HG03108 (cell line): ENCODE measurements around the gene SIK3.

Experiments
- ATAC-seq: cut with Tn5 transposase; IDR thresholded peaks from one replicate; pipeline ENCODE4 v1.9.1; 2021; ENCODE audit warnings: moderate library complexity; ENCODE audit not compliant: unreplicated experiment

The SIK3 gene

DNA sequence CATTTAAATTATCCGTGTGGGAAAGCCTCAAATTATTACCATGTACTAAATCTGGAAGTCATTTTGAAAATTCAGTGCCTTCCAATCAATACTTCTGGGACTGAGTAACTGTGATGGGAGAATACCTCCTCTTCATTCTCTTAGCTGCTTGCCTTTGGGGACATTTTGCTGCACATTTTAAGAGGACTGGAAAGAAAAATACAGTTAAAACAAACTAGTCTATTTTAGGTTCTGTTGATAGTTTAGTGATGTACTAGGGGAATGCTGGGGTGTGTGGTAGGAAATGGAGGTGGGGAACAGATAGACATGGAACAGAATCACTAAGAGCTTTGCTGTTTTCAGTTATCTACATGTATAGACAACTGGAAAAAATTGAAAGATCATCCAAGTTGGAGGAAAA is 195.1 kb downstream of the SIK3 start:
- ATAC-seq: no peak

DNA sequence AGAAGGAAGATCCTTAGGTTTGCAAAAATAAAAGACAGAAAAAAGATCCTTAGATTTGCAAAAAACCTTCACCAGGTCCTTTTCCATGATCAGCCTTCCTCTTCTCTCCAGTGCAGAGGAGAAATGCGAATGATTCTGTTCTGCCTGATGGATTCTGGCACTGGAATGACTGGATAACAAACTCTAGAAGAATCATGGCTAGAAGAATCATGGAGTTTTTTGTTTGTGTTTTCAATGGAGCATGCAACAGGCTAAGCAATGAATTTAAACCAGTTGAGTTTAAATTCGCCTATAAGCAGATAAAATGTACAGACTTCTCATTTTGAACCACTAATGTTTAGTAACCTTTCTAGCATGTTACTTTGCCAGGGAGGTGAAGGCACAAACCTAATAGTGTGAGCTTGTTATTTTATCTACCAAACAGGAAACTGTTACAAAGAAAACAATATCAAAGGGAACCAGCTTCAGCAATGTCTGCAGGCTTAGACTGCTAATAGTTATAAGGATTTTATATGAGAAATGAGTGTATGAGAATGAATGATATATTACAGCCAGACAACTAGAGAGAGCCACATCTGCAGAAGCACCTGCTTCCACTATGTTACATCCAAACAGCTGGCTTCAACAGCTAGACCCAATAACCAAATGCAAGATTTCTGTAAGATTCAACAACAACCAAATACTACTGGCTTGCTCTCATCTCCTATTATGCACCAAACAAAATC is 196.1 kb downstream of the SIK3 start:
- no peak for ATAC-seq

DNA sequence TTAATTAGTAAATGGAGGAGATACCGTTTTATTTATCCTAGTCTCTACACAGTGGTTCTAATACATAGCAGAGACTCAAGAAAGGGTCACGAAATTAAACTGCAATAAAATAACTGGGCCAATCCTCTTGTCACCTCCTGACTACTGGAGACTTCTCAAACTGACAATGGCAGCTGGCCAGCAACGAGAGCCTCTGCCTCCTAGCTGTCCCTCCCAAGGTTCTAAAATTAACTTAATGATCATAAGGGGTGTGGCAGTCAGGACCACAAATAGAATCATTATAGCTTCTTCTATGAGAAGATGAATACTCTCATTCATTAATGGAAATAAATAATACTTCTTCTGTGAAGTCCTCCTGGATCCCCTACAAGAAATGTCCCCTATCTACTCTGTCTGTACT is 197.0 kb downstream of the SIK3 start:
- ATAC-seq: no peak

DNA sequence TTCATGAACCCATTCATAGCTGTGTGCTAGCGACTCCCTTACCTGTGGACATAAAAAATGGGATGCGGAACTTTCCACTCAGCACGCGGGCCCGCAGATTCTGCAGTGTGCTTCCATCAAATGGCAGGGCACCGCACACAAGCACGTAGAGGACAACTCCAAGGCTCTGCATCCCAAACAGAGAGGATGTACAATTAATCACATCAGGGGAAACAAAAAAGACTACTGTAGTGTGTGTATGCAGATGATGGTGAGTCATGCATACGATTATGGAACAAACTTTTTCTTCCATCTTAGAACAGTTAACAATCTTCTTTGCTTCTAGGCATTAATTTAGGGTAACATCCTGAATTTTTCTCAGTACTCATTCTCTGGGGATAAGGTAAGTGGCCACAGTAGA is 202.0 kb downstream of the SIK3 start:
- no peak for ATAC-seq

DNA sequence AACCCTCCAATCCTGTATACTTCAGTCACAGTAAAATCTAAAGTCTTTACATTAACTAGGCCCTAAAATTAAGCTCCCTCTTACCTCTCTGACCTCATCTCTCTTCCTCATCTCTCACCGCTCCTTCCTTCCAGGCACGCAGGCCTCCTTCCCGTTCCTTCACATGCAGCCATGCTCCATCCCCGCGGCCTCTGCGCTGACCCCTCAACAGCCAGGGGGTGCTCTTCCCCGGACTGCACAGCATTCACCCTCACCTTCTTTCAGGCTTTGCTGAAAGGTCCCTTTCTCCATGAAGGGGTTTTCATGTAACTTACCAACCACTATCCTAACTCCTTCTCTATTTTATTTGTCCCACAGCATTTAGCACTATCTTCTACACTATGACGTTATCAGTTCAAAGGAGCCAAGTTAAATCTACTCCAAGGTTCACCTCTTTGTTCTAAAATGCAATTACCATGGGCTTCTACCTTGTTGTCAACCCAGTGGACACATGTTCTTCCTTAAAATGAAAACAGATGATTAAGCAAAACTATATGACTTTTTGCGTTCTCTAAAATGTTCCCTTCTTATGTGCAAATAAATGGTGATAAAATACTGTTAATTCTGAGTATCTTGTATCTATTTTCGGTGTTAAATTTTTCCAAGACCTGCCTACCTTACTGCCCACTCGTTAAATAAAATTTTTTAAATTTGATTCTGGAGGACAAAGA is 203.0 kb downstream of the SIK3 start:
- ATAC-seq: no peak

DNA sequence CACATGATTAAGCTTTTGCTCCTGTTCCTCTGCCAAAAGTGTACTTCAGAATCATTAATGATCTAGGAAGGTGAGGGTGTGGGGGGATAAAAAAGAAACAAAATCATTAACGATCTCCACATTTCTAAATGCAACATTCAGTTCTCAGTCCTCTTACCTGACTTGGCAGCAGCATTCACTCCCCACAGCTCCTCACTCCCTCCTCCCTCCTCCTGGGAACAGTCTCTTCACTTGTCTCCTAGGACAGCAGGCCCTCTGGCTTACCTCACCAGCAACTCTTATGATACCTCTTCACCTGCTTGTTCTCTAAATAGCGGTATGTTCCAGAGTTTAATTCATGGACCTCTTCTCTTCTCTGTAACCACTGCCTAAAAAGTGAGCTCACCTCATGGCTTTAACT is 204.3 kb downstream of the SIK3 start:
- ATAC-seq: no peak

DNA sequence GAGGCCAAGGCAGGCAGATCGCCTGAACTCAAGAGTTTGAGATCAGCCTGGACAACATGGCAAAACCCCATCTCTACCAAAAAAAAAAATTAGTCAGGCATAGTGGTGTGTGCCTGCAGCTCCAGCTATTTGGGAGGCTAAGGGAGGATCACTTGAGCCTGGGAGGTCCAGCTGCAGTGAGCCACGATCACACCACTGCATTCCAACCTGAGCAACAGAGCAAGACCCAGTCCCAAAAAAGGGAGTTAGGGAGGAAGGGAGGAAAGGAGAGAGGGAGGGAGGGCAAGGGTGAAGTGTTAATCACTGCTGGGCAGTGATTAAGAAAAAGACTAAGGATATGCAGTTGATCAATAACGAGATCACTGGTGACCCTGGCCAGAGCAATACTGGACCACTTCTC is 204.8 kb downstream of the SIK3 start:
- ATAC-seq: no peak

DNA sequence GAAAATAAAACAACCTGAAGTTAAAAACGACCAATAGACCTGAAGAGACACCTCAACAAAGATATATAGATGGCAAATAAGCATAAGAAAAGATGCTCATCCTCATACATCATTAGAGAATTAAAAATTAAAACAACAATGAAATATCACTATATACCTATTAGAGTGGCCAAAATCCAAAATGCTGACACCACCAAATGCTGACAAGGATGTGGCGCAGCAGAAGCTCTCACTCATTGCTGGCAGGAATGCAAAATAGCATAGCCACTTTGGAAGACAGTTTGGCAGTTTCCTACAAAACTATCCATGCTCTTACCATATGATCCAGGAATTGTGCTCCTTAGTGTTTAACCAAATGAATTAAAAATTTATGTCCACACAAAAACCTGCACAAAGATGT is 205.9 kb downstream of the SIK3 start:
- ATAC-seq: no peak

DNA sequence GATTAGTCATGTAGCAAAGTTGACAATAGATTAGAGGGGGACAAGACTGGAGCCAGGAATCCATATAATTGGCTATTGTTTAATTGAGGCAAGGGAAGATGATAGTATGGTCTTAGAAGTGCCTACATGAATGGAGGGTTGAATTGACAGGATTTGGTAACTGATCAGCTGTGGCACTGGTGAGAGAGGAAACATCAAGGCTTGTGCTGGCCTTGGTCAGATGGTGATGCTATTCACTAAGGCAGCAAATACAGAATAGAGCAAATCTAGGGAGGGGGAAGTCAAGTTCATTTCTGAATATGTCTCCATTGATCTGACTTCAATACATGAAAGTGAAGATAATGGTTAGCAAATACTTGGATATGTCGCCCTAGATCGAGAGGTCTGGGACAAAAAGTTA is 206.5 kb downstream of the SIK3 start:
- no peak for ATAC-seq

DNA sequence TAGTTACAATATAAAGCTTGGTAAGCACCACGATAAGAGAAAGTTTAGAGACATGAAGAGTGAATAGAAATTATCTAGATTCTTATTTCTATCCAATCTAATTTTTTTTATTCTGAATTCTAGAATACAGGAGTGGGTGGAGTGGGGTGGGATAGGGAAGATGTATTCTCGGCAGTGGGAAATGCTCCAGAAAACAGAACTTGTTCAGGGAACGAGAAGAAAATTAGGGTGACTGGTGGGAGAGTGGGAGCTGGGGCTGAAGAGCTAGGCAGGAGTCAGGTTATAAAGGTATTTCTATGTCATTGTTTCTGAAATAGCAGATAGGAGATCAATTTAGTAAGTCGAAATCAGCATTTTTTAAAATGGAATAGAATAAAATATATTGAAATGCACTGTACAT is 207.6 kb downstream of the SIK3 start:
- ATAC-seq: no peak

DNA sequence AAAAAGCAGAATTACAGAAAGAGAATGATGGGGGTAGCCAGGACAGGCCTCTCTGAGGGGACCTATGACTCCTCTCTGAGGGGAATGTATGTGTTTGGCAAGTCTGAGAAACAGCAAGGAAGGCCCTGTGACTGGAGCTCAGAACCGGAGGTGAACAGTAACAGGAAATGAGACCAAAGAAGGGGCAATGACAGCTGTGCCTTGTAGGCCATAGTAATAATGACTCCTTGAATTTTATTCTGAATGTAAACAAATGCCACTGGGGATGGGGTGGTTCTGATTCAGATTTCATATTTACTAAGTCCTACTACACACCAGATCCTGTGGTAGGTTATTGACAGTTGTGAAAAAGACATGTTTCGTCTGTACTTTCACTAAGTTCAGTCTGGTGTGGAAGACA is 208.0 kb downstream of the SIK3 start:
- peak; percentile 75 for ATAC-seq

DNA sequence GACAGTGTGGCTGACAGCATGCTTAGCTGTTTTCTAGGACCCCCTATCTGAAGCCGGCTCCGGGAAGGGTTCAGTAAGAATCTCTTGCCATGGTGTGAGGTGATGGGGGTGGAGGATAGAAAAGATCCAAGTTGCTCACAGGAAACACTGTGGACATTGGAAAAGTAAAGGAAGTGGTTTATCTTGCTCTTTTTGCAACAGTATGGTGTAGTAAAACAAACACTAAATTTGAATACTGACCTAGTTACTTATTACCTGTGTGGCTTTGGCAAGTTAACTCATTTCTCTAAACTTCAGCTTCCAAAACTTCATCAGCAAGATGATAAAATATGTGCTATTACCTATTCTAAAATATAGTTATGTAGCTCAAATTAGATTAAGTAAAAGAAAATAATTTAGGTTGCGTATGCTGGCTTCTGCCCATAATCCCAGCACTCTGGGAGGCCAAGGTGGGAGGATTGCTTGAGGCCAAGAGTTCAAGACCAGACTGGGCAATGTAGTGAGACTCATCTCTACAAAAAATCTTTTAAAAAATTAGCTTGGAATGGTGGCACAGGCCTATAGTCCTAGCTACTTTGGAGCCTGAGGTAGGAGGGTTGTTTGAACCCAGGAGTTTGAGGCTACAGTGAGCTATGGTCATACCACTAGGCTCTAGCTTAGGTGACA is 209.2 kb downstream of the SIK3 start:
- ATAC-seq: no peak

DNA sequence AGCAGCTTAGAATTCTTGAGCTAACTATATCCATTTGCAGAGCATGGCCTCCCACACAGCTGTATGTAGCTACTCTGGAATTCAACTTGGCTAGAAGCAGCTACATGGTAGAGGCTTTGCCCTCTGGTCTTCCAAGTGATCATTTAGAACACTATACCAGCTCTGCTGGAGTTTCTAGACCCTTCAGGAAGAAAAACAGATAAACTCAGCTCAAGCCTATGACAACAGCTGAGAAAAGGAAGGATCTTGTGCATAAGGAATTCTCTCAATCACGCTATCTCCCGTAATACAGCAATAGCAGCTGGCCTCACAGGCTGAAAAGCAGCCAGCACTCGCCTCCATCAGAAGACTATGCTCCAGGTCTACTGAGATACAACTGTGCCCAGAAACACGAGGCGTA is 210.2 kb downstream of the SIK3 start:
- no peak for ATAC-seq

DNA sequence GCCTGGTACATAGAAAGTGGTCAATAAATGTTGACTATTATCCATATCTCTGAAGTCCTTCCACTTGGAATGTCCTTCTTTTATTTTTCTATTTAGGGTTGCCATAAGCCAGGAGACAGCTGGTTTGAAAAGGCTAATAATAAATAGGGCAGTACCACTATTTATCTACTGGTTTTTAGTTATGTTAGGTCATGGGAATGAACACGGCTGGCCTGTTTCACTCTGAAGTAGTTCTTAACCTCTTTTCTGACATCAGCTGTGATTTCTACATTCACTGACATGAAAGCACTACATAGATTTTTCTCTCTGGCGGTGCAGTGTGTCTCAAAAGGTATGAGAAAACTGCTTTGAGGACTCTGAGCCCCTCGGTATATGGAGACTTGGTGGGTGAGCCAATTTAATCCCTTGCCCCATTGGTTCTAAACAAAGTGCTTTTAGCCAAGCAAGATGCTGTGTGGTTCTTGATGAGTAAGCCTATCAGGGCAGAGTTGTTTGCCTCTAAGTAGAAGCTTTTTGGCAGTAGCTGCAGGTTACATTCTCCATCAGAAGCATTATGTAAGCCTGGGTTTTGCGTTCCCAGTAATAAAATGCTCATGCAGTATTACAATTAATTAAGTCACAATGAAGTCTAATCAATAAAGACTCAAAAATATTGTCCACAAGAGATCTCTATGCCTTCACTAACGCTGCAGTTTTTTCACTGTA is 212.1 kb downstream of the SIK3 start:
- no peak for ATAC-seq

DNA sequence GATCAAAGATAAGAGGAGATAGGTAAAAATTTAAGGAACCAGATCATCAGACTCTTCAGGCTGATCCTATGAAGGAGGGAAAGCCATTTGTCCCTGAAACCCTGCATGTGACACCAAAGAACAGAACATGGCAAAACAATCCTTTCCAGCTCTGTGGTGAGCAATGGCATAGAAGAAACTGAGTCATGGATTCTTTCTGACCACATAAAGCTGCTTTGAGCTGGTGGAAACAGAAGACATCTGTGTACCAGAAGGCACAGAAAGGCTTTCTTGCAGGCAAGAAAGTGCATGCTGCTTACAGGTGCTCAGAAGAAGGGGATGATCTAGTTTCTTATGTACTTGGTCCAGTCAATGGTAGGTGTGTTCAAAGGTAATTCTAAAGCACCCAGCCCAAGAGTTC is 215.8 kb downstream of the SIK3 start:
- no peak for ATAC-seq

DNA sequence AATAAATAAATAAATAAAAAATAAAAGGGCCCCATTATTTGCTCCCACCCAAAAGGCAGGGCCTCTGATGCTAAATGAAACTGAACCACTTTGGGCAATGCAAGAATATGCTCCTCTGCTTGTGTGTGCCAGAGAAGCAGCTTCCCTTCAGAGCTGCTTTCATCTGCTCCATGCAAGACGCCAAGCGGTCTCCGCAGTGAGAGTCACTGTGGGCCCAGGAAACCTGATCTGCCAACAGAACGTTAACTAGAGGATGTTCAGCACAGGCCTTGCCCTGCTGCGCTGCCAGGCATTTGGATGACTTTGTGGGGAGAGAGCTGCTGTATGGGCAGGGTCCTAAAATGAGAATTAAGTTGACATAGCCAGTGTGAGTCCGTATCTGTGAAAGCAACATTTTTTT is 217.1 kb downstream of the SIK3 start:
- ATAC-seq: no peak

DNA sequence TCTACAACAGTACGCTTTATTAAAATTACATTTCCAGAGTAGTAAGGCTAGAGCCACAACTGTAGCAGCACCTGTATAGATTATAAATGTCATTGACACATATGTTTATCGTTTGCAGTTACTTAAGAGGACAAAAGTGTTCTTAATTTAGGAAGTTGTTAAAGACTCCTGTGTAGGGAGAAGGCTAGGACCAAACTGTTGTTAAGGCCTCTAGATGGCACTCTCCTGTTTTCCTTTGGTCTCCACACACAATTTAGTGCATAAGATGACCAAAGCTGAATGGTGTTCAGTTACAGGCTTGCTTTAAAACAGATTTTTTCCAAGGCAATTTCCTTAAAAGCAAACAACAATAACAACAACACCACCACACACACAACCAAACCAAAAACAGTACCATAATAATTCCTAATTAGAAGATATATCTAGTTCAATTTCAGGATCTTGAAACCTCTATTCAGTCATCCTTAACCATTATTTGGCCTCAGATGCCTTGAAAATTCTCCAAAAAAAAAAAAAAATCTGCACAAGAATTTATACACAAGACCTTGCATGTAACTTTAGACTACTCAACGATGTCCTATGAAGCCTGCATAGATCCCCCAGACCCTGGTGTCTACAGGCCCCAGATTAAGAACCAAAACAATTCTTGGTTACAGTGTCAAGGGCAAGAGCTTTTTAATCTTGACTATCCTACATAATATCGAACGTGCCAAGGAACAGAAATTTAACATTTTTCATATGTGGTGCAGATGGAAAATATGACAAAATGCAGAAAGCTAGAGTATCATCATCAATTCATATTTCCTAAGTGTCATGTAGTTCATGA is 218.2 kb downstream of the SIK3 start:
- ATAC-seq: no peak

DNA sequence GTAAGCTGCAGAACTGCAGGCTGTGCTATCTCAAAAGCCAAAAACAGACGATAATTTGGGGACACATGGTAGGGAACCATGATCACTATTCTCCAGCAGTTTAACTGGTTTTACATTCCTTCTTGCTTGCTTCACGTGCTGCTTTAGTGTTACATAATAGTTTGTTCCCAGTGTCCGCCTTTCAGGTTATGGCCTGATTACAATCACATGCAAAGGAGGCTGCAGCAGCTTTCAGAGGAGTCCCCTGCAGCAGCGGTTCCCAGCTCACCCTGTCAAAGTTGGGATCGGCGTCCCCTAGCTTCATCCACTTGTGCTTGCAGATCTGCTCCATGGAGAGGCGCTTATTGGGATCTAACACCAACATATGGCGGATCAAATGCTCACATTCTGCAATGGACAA is 221.6 kb downstream of the SIK3 start:
- no peak for ATAC-seq

DNA sequence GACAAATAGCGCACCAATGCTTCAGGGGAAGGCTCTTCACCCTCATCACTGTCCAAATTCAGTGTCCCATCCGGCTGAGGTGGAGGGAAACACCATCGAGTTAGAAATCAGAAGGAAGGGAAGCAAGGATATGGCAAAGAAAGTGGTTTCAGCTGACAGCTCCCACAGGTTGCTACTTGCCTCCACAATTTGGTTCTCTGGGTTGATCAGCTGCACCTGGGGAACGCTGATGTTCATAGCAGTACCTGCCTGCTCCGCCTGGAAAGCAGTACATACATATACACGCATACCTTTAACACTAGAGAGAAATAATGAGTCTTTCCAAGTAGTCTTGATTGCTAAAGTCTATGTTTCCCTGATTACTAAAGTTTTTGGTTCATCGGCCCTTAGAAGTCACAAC is 223.0 kb downstream of the SIK3 start:
- no peak for ATAC-seq

DNA sequence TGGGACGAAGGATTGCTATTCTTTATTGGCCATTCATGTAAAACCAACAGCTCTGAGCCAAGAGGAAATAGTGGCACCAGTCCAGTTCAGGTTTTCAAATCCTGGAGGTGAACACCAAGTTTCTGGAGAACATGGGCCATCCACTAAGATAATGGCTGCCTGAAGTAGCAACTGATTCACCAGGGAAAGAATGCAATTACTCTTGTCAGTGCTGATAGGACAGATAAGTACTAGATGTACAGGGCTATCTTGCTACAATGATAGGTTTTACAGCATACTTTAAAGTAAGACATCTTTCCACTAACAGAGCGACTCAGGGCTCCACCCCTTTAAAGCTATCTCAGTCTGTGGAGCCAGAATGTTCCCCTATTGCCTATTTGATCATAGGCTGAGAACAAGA is 224.0 kb downstream of the SIK3 start:
- ATAC-seq: no peak

DNA sequence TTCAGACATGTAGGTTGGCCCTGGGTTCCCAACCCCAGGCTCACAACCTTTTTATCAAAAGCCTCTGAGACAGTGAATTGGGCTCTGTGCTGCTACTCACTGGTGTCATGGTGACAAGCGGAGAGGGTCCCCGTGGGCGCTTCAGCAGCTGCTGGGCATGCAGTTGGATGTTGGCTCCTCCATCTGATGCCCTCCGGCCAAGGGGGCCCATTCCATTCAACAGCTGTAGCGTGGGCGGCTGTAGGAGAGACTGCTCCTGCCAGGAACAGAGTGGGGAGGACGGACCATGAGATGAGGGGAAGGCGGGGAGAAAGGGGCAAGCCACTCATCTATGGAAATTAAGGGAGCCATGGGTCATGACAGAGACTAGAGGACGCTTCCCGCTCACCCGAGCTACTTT is 224.8 kb downstream of the SIK3 start:
- ATAC-seq: no peak
